Calu3 (cell line): Measurements from ENCODE around the gene GPX8. TPM values are rescaled to one million over a fixed set of nuclear protein-coding genes. Genes with fewer than 3 reads are reported as not detected.

Experiments
- BruUV-seq: library from RNA; stranded (reverse); fragments of 400-500 nt; replicated peaks from 2 replicates; lab custom pipeline; 2021; lab: Mats Ljungman, UMichigan
- CTCF ChIA-PET: fragments of 300-600 bp; sonication (Branson Sonifier 250); formaldehyde crosslinking; loops from one replicate; lab custom pipeline; 2022; ENCODE audit warnings: antibody characterized with exemption; lab: Charles Lee
- DNase-seq: peaks from one replicate; pipeline ENCODE4 v3.0.0; 2022
- H3K27ac Mint-ChIP-seq: one replicate; pipeline ENCODE4 v1.8.0; 2022; ENCODE audit warnings: mixed read lengths; ENCODE audit not compliant: unreplicated experiment
- H3K27me3 Mint-ChIP-seq: one replicate; pipeline ENCODE4 v1.8.0; 2022; ENCODE audit warnings: mixed read lengths; ENCODE audit not compliant: unreplicated experiment
- H3K36me3 Mint-ChIP-seq: one replicate; pipeline ENCODE4 v1.8.0; 2022; ENCODE audit warnings: mild to moderate bottlenecking, moderate library complexity, mixed read lengths; ENCODE audit not compliant: insufficient read depth, unreplicated experiment
- H3K4me1 Mint-ChIP-seq: one replicate; pipeline ENCODE4 v1.8.0; 2022; ENCODE audit warnings: mild to moderate bottlenecking, low read depth, mixed read lengths; ENCODE audit not compliant: unreplicated experiment
- H3K4me3 Mint-ChIP-seq: one replicate; pipeline ENCODE4 v1.8.0; 2022; ENCODE audit warnings: mild to moderate bottlenecking, low read depth, moderate library complexity, mixed read lengths; ENCODE audit not compliant: unreplicated experiment
- H3K9me3 Mint-ChIP-seq: one replicate; pipeline ENCODE4 v1.8.0; 2022; ENCODE audit warnings: low read depth, mixed read lengths; ENCODE audit not compliant: unreplicated experiment
- CTCF ChIP-seq: fragments of 200-600 bp; IDR thresholded peaks from one replicate; pipeline ENCODE4 v1.8.0; 2022; ENCODE audit warnings: antibody characterized with exemption; ENCODE audit not compliant: unreplicated experiment
- intact Hi-C: fragments of 100-400 bp; cut with micrococcal nuclease; formaldehyde crosslinking; loops from one replicate; pipeline ENCODE4 v1.10.0; 2022; ENCODE audit not compliant: unreplicated experiment
- total RNA-seq: library from RNA; stranded (reverse); gene quantifications from 2 replicates; pipeline ENCODE4 v1.2.3, GENCODE V29; 2022

GPX8 gene
- total RNA-seq, 1 experiment from 2014 or later, result 25.9 TPM

- Mint-ChIP-seq H3K27ac (no peak overlapping the region), H3K4me1 (peaks cover 22% of the 10 kb centered on the region), H3K9me3 (no peaks in the 10 kb centered on the region), H3K4me3 (peak overlapping the region; percentile 74), H3K36me3 (peaks cover 18% of the 10 kb centered on the region), H3K27me3 (peaks cover 9% of the 10 kb centered on the region)
- TF ChIP-seq CTCF, result no peak
- DNase-seq, result no peak
- BruUV-seq, result no TSS peak
- intact Hi-C loops, result loop anchor here (2.0 to 10.0 kb wide), 4 partner anchors 59 to 761 kb away; partner anchors contain the start of gene CCNO
- CTCF ChIA-PET, result interaction anchor here (0.7 kb wide), 1 partner anchor 12 kb away, joined by 5 read pairs; no protein-coding TSS in a partner anchor
These were observed 13.8 kb downstream of the GPX8 start for GRCh38 chr5:55173687-55174230.

GRCh38 chr5:55175781-55176175 is 15.8 kb downstream of the GPX8 start:
- no peak for DNase-seq
- TF ChIP-seq CTCF, result no peak
- CTCF ChIA-PET, result interaction anchor here (1.1 to 1.6 kb wide), 2 partner anchors 12 to 71 kb away, joined by 3 to 11 read pairs; no protein-coding TSS in a partner anchor

GRCh38 chr5:55176176-55176818 is 16.3 kb downstream of the GPX8 start:
- no TSS peak for BruUV-seq

More at GRCh38 chr5:55175781-55176175, 15.8 kb downstream of the GPX8 start:
- peaks cover 22% of the 10 kb centered on the region for H3K4me1 Mint-ChIP-seq
- peaks cover 9% of the 10 kb centered on the region for H3K27me3 Mint-ChIP-seq
- no peak overlapping the region for H3K27ac Mint-ChIP-seq
- BruUV-seq, result no TSS peak
- H3K4me3 Mint-ChIP-seq, result peak overlapping the region; percentile 72
- intact Hi-C loops, result loop anchor here (5.0 to 10.0 kb wide), 3 partner anchors 42 to 759 kb away; partner anchors contain the start of genes DHX29 and MTREX
- no peaks in the 10 kb centered on the region for H3K9me3 Mint-ChIP-seq
- H3K36me3 Mint-ChIP-seq, result peaks cover 18% of the 10 kb centered on the region

More at GRCh38 chr5:55176176-55176818, 16.3 kb downstream of the GPX8 start:
- Mint-ChIP-seq H3K4me3 (peak overlapping the region; percentile 72), H3K27ac (no peak overlapping the region), H3K9me3 (no peaks in the 10 kb centered on the region), H3K36me3 (peaks cover 18% of the 10 kb centered on the region), H3K4me1 (peaks cover 22% of the 10 kb centered on the region), H3K27me3 (peaks cover 9% of the 10 kb centered on the region)
- intact Hi-C loops, result loop anchor here (5.0 to 10.0 kb wide), 3 partner anchors 41 to 759 kb away; partner anchors contain the start of genes DHX29 and MTREX
- CTCF ChIA-PET, result interaction anchor here (1.1 to 1.6 kb wide), 2 partner anchors 11 to 70 kb away, joined by 3 to 11 read pairs; no protein-coding TSS in a partner anchor
- peak; percentile 80 for DNase-seq
- TF ChIP-seq CTCF, result peak; percentile 21
